Anterior cingulate cortex (tissue), 58 donors: ENCODE results near the gene EPX.

ENCODE experiments used
- DNase-seq, 58 donors: peaks; one replicate each; lab custom pipeline; 2025; lab: John Stamatoyannopoulos, UW

Gene EPX

DNA sequence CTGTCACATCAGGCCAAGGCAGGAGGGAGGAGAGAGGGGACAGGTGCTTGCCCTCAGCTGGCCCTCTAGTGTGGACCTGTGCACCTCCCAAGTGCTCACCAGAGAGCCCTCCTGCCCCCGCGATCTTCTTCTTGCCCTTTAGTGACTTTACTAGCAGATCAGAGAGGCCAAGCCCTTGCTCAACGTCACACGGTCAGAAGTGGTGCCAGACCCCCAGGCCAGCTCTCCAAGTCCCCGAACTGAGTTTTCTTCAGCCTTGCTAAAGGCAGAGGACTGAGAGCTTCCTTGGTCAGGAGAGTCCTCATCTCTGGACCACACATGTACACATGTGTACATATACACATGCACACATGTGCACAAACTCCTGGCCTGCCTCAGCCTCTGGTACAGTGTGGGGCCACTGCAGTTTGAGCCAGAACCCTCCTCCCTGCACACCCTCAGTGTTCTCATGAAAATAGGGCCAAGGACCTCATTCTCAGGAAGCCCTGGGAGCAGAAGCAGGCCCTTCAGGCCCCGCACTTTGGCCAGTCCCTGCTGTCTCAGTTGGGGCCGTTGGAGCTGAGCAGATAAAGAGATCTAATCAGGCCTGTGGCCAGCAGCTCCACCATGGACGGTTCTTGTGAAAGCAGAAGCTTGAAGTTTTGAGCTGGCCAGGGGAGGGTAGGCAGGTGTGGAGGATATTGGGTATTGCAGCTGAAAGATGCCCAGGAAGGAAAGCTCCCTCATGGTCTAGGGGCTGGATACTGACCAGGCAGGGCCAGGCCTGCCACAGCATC is 7.4 kb upstream of the EPX start:
- no peak for DNase-seq

DNA sequence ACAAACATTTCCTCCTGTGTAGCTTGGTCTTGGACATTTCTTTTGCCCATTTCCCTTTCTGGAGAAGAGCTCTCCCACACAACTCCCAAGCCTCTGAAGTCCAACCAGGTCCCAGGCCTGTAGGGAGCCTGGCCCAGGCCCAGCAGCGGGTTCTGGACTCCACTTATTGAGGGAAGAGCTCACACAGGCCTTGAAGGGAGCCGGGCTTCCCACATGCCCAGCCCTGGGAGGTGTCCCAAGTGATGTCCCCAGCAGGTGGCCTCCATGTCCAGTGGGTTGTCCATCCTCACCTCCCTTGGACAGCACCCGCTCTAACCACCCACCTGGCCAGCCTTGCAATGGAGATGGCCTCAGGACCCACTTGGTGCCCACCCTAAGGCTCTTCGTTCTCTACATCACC is 5.9 kb upstream of the EPX start:
- no peak for DNase-seq

DNA sequence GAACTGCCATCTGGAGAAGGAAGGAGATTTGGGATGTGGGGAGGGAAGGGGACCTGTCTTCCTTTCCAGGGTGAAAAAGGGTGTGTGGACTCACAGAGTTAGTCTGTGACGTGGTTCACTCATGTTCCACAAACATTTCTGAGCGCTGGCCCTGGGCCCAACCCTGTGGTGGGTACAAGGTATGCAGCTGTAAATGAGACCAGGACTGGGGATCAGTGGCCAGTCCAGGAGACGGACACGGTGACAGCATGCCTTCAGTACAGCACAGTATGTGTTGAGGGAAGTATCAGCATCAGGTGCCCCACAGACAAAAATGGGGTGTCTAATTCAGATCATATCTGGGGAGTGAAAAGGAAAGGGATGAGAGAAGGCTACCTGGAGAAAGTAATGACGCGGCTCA is 5.5 kb upstream of the EPX start:
- DNase-seq, result no peak

DNA sequence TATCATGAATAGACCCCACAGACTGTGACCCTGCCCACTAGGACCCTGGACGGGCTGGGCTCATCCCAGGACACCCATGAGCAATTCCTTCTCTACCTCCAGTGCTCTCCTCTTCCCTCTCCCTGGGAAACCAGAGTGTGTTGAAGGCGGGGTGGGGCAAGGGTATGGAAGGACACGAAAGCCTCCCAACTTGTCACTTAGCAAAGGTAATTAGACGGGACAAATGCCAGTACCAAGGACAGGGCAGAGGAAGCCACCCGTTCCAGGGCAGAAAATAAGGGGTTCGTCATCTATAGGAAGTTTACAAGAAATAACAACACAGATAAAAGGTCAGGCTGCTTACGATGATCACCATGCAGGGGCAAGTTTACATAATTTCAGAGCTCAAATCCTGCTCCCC is 4.9 kb upstream of the EPX start:
- DNase-seq, result no peak

DNA sequence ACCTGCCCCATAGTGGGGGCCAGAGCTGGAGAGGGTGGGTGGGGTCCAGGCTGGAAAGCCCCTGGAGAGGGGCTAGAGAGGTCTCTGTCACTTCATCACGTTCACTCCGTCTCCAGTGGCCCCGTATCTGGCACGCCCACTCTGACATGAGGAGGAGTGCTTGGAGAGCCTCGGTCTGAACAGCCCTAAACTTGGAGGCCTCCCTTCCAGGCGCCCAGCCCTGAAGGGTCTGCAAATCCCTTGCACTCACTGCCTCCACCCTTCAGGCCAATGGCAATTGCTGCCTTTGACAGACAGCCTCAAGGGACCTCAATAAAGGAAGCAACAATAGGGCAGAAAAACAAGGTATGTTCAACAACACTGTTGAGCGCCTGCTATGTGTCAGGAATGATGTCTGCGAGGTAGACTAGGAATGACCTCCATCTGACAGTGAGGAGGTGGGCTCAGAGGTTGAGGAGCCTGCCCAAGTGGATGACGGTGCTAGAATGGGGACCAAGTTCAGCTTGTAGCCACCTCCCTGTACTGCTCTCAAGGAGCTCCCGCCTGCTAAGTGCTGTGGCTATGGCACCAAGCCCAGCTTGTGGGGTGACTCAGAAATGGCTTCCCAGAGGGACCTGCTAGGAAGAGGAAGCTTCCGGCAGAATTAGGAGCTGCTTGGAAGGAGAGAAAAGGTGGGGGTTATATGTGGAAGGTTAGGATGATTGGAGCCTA is 2.9 kb upstream of the EPX start:
- DNase-seq, result peak in 20 of 58 donors; percentile 3 to 49 (median 8)

DNA sequence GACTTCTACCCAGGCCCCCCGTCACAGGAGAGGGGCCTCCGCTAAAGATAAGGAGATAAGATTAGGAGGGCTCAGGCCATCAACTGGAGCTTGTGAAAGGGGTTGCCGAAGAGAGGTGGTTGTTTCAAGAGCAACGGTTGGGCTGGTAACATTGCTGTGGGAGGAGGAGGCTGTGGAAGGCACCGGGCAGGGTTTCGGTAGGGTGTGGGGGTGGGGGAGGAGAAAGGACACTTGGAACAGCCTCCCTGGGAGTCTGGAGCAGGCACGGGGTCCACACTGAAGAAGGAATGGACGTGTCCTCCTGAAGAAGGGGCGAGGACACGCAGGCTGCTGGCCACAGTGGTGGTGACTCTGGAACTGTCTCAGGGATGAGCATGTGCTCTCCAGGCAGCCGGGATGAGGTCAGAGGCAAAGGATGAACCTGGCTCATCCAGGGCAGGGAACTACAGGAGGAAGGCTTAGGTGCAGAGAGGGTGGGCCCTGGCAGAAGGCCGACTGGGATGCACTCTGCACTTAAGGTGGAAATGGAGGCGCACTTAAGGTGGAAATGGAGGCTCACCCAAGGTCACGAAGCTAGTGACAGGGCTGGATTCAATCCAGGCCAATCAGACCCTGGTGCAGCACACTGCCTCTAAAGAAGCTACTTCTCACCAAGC is 1.2 kb upstream of the EPX start:
- DNase-seq, result no peak

DNA sequence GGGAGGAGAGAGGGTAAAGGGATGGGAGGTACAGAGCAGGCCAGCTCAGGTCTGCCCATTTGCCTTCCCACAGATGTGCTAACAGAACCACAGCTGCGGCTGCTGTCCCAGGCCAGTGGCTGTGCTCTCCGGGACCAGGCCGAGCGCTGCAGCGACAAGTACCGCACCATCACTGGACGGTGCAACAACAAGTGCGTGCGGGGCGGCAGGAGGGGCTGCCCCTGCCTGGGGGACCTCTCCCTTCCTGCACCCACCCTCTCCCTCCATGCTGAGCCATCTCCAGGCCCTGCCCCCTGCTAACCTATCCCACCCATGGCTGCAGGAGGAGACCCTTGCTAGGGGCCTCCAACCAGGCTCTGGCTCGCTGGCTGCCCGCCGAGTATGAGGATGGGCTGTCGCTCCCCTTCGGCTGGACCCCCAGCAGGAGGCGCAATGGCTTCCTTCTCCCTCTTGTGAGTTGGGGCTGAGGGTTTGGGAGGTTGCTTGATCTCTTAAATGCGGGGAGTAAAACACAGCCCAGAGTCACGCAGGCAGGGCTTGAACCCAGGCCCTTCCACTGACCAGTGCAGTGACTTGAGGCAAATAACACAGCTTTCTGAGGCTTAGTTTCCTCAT is 1.2 kb downstream of the EPX start:
- DNase-seq, result no peak

DNA sequence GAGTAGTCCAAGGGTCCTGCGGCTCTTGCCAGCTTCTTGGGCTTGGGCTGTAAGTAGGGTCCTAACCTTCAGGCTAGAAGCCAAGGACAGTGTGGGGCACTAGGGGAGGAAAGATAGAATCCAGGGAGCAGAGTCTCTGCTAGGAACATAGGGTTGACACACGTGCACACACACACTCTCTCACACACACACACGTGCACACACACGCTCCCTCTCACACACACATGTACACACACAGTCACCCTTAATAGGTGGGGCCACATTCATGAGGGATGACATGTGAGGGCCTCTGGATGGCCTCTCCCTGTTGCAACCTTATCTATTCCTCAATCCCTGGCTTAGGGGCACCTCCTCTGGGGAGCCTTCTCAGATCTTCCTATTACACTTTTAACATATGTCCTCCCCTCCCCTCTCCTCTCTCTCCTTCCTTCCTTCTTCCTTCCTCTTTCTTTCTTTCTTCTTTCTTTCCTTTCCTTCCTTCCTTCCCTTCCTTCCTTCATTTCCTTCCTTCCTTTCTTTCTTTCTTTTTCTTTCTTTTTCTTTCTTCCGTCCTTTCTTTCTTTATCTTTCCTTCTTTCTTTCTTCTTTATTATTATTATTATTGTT is 3.1 kb downstream of the EPX start:
- no peak for DNase-seq

DNA sequence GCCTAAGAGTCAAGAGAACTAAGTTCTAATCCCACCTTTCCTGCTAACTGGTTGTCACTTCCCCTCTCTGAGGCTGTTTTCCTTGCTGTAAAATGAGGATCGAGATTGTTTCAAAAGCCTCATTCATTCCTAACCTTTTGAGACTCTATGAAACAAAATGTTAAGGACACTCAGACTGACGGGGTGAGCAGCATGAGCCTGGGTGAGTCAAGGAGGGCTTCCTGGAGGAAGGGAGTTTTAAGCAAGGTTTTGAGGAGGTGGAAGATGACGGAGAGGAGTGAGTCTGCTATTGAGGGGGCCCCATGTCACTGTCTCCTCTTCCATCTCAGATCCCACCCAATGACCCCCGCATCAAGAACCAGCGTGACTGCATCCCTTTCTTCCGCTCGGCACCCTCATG is 4.1 kb downstream of the EPX start:
- DNase-seq, result no peak

DNA sequence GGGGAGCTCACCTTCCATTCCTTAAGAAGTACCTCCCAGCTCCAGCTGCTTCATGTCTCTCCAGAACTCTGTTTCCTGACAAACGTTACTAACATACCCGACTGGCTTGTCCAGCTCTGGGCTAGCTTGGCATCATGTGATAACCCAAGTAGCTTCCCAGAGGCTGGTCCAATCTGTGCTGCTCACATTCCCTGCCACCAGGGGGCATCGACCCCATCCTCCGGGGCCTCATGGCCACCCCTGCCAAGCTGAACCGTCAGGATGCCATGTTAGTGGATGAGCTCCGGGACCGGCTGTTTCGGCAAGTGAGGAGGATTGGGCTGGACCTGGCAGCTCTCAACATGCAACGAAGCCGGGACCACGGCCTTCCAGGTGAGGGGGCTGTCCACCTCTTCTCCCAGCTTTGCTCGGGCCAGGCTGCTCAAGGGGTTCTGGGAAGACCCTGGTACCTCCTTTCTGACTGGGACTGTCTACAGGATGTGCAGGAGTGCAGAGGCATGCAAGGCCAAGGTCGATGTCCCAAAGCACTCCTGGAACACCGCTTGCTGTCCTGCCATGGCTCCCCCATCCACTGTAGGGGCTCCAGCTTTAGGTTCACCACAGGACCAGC is 7.6 kb downstream of the EPX start:
- DNase-seq, result peak in 8 of 58 donors; percentile 1 to 14 (median 8)

DNA sequence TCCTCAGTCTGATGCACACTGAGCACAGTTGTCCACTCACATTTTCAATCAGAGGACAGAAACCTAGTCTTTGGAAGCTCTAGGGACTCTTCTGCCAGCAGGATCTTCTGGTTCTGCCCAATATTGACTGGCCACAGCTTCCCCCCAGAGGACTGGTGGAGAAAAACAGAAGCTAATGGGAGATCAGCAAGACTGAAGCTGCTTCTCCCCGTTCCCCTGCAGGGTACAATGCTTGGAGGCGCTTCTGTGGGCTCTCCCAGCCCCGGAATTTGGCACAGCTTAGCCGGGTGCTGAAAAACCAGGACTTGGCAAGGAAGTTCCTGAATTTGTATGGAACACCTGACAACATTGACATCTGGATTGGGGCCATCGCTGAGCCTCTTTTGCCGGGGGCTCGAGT is 10.3 kb downstream of the EPX start:
- DNase-seq, result no peak

DNA sequence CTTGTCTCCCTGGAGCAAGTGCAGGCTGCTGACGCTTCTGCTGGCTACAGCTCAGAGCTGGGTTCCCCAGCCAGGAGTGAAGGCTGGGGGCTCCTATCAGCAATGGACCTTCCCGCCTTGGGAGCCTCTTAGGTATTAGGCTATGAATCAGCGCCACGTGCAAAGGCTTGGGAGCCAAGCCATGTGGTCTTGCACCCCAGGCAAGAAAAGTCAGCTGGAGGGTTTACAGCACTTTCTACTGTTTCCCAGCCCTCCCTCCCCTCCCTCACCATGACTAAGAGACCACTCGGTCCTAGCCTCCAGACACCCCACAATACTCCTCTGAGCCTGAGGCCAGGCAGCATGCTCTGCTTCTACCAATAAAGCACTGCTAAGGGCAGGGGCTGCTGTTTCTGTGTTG is 12.3 kb downstream of the EPX start:
- no peak for DNase-seq

DNA sequence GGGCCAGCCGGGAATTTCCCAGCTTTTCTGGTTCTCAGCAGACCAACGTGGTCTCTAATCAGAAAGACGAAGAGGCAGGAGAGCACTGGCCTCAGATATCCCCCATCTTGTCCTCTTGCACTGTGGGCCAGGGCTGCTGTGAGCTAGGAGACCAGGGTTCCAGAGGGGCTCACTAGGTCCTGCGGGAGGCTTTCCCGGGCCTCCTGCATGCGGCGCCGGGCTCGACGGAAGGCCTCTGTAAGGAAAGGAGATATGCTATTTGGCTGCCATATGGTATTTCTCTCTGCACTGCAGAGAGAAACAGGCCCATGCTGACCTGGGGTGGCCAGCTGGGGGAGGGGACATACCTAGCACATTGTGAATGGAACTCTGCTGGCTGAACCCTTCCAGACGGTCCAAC is 13.4 kb downstream of the EPX start:
- no peak for DNase-seq

DNA sequence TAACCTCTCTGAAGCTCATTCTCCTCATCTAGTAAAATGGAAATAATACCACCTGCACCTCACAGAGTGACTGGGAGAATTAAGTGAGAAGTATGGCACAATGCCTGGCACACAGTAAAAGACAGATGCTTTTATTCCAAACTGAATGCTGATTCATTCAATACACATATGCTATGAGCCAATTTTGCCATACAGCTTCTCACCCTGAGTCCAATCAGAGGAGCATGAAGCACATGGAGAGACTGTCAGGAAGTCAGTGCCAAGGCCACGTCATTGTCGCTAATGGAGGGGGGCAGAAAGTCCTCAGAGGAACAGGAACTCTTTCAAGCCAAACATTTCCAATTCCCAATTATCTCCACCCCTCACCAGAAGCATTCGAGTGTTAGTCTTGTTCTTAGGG is 14.9 kb downstream of the EPX start:
- DNase-seq, result peak in 11 of 58 donors; percentile 2 to 43 (median 11)

DNA sequence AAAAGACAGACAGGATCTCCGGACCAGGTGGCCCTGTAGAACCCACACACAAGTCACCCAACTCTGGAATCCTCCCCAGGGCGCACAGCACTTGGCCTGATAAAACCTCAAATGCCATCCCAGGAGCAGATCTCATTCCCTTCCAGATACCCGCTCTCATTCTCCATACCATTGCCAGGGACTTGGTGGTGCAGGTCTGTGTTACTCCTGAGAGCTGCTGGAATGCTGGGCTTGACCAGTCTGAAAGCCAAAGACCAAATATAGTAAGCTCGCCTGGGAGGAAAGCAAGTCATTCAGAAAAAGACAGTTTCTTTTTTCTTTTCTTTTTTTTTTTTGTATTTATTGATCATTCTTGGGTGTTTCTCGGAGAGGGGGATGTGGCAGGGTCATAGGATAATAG is 15.8 kb downstream of the EPX start:
- no peak for DNase-seq

DNA sequence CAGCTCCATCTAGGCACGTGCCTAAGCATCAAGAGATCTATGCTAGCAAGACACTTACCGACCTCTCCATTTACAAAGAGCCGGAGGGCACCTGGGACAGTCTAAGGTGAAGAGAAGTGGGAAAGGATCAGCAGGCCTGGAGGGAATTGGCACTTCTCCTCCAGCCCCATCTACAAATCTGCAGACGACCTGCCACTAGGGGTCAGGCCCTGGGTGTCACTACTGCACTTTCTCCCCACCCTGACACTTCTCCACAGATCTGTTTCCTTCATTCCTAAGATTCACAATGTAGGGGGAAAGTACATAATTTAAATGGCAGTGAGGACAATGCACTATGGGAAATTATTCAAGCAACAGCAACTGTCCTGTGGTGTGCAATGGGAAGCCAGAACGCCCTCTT is 18.4 kb downstream of the EPX start:
- DNase-seq, result no peak

DNA sequence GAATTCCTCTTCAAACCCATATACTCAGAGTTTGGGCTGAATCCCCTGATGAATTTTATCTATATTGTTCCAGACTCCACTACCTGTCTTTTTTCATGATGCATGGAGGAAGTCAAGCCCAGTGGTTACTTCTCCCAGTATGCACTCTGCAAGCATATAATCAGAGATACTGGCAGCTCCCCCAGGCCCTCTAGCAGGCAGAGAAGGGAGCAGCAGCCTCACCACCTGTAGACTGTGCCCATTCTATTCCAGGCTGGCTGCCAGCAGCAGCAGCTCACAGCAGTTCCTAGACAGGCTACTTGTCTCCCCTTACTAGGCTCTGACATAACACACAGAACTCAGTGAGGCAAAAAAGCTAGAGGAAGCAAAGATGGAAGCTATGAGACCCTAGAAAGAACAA is 23.2 kb downstream of the EPX start:
- no peak for DNase-seq

DNA sequence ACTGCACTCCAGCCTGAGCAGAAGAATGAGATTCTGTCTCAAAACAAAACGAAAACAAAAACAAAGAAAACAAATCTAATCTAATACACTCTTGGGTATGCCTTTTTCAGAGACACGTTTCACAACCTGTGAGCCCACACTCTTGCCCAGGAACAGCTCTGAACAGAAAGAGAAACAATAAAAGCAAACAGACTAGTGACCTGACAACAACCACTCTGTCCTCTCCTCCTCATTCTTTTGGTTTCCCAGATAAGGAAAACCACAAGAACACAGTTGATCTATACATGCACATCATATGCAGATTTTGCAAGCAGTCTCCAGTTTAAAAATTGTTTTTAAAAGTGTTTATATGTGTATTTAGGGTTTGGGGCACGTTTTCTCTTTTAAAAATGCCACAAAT is 25.2 kb downstream of the EPX start:
- DNase-seq, result no peak

DNA sequence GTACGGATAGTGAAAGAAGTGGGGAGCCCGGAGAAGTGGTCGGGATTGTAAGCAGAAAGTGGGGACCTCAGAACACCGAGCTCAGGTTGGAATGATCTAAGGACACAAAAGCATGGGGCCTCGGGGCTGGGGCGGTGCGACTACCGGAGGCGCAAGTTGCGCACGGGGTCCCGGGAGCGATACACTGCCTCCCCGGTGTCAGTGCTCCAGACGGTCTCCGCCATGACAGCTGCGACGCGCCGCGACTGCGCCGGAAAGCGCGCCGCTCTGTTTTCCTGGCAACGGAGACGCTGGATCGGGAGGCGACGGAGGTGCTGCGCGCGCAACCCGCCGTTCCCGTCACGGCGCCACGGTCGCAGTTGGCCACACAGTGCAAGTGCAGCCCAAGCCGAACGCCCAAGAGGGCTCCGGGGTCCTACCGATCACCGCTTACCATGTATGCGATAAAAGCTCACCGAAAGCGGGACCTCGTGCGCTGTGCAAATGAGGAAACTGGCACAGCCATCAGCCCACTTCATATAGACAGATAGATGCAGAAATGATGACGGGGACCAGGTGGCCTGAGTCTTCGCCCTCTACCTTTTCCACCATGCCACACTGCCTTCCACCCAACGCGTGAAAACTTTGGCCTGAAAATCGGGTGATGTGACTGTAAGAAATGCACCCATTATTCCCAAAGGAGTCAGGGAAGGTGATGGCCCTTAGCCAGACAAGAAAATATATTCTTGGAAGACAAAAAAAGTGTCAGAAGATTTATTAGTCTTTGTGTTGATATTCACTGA is 26.7 kb downstream of the EPX start, which contains the start of gene MKS1:
Gene MKS1, minus strand, starts transcription at position 249 of the 782 bp plus-strand sequence. Its CDS starts 25 bp downstream, at position 224.
- DNase-seq, result peak; percentile 64 to 97 (median 90)
